H9 (cell line): Measurements from ENCODE around the gene PRPF8. TPM values are rescaled to one million over a fixed set of nuclear protein-coding genes. Genes with fewer than 3 reads are reported as not detected.

Experiments used
- DNase-seq: peaks from one replicate; pipeline ENCODE4 v3.0.0-alpha.2; 2017
- H2AFZ ChIP-seq: one replicate; pipeline ENCODE4 v1.6.1; 2013; ENCODE audit warnings: mild to moderate bottlenecking, low read length, control low read depth, moderate library complexity
- H2AK5ac ChIP-seq: 2 replicates; pipeline ENCODE4 v1.6.1; 2013; ENCODE audit warnings: low read length, control low read depth, mixed read lengths; ENCODE audit not compliant: insufficient read length
- H2BK120ac ChIP-seq: one replicate; pipeline ENCODE4 v1.6.1; 2013; ENCODE audit warnings: low read depth, mild to moderate bottlenecking, low read length, control low read depth, inconsistent platforms; ENCODE audit not compliant: poor library complexity, severe bottlenecking
- H2BK12ac ChIP-seq: 2 replicates; pipeline ENCODE4 v1.6.1; 2013; ENCODE audit warnings: low read length, control low read depth, mixed read lengths, low read depth; ENCODE audit not compliant: insufficient read length
- H2BK15ac ChIP-seq: 2 replicates; pipeline ENCODE4 v1.6.1; 2013; ENCODE audit warnings: low read depth, low read length, control low read depth
- H2BK20ac ChIP-seq: one replicate; pipeline ENCODE4 v1.6.1; 2013; ENCODE audit warnings: low read depth, mild to moderate bottlenecking, low read length, control low read depth, inconsistent platforms; ENCODE audit not compliant: poor library complexity, severe bottlenecking
- H2BK5ac ChIP-seq: 2 replicates; pipeline ENCODE4 v1.6.1; 2013; ENCODE audit warnings: low read length, control low read depth, mixed read lengths; ENCODE audit not compliant: insufficient read length
- H3K14ac ChIP-seq: 2 replicates; pipeline ENCODE4 v1.6.1; 2013; ENCODE audit warnings: low read length, control low read depth; ENCODE audit not compliant: insufficient read depth
- H3K18ac ChIP-seq: 2 replicates; pipeline ENCODE4 v1.6.1; 2013; ENCODE audit warnings: low read depth, mild to moderate bottlenecking, mixed read lengths, low read length, control low read depth; ENCODE audit not compliant: insufficient read length
- H3K23ac ChIP-seq: 2 replicates; pipeline ENCODE4 v1.6.1; 2013; ENCODE audit warnings: low read length, control low read depth, mixed read lengths, low read depth; ENCODE audit not compliant: insufficient read length
- H3K23me2 ChIP-seq: 2 replicates; pipeline ENCODE4 v1.6.1; 2013; ENCODE audit warnings: low read depth, mild to moderate bottlenecking, mixed read lengths, low read length, control low read depth; ENCODE audit not compliant: insufficient read length, poor library complexity, severe bottlenecking
- H3K27ac ChIP-seq: 2 replicates; pipeline ENCODE4 v1.5.1; 2013; ENCODE audit warnings: low read length, control low read depth, mixed read lengths, low read depth; ENCODE audit not compliant: insufficient read length
- H3K27me3 ChIP-seq: 2 replicates; pipeline ENCODE4 v1.6.1; 2013; ENCODE audit warnings: low read length, control low read depth, inconsistent platforms; ENCODE audit not compliant: insufficient read depth
- H3K4ac ChIP-seq: 2 replicates; pipeline ENCODE4 v1.6.1; 2013; ENCODE audit warnings: low read depth, mild to moderate bottlenecking, control low read depth, inconsistent platforms, low read length, moderate library complexity
- H3K4me1 ChIP-seq: 2 replicates; pipeline ENCODE4 v1.6.1; 2013; ENCODE audit warnings: low read length, control low read depth, inconsistent platforms; ENCODE audit not compliant: insufficient read depth
- H3K4me2 ChIP-seq: 2 replicates; pipeline ENCODE4 v1.6.1; 2013; ENCODE audit warnings: low read length, control low read depth, mixed read lengths; ENCODE audit not compliant: insufficient read length, insufficient read depth
- H3K56ac ChIP-seq: 2 replicates; pipeline ENCODE4 v1.6.1; 2013; ENCODE audit warnings: low read depth, mild to moderate bottlenecking, mixed read lengths, low read length, control low read depth; ENCODE audit not compliant: insufficient read length
- H3K79me1 ChIP-seq: 2 replicates; pipeline ENCODE4 v1.6.1; 2013; ENCODE audit warnings: low read depth, mild to moderate bottlenecking, moderate library complexity, low read length, control low read depth, inconsistent platforms; ENCODE audit not compliant: insufficient read depth, poor library complexity, severe bottlenecking
- H3K79me2 ChIP-seq: 2 replicates; pipeline ENCODE4 v1.6.1; 2013; ENCODE audit warnings: low read length, control low read depth, inconsistent platforms; ENCODE audit not compliant: insufficient read depth
- H3K9ac ChIP-seq: 2 replicates; pipeline ENCODE4 v1.6.1; 2013; ENCODE audit warnings: low read length, control low read depth, mixed read lengths; ENCODE audit not compliant: insufficient read length; ENCODE audit errors: extremely low read depth
- H3K9me3 ChIP-seq: one replicate; pipeline ENCODE4 v1.6.1; 2013; ENCODE audit warnings: low read depth, low read length, inconsistent platforms; ENCODE audit not compliant: control insufficient read depth
- H3T11ph ChIP-seq: one replicate; pipeline ENCODE4 v1.6.1; 2013; ENCODE audit warnings: mild to moderate bottlenecking, low read length, control low read depth, inconsistent platforms
- H4K20me1 ChIP-seq: one replicate; pipeline ENCODE4 v1.6.1; 2013; ENCODE audit not compliant: control insufficient read depth, insufficient read length, insufficient read depth
- H4K5ac ChIP-seq: 2 replicates; pipeline ENCODE4 v1.6.1; 2013; ENCODE audit warnings: low read depth, mild to moderate bottlenecking, mixed read lengths, low read length, control low read depth; ENCODE audit not compliant: insufficient read length
- H4K8ac ChIP-seq: replicated peaks from 2 replicates; pipeline ENCODE4 v1.6.1; 2013; ENCODE audit warnings: low read length, control low read depth, mixed read lengths, low read depth; ENCODE audit not compliant: insufficient read length
- H4K91ac ChIP-seq: 2 replicates; pipeline ENCODE4 v1.6.1; 2013; ENCODE audit warnings: low read depth, mild to moderate bottlenecking, moderate library complexity, mixed read lengths, low read length, control low read depth; ENCODE audit not compliant: insufficient read length
- H3K27ac Mint-ChIP-seq, 3 experiments: 2 replicates in 2 of 3; 3 replicates in 1 of 3; pipeline ENCODE4 v1.8.0; 2020 to 2021; ENCODE audit warnings: mixed read lengths in 3 of 3, mild to moderate bottlenecking in 1 of 3, moderate library complexity in 1 of 3
- H3K27me3 Mint-ChIP-seq: 2 replicates; pipeline ENCODE4 v1.8.0; 2021; ENCODE audit warnings: low read depth, mild to moderate bottlenecking, moderate library complexity, mixed read lengths
- H3K36me3 Mint-ChIP-seq, 3 experiments: 2 replicates in 2 of 3; 3 replicates in 1 of 3; pipeline ENCODE4 v1.8.0; 2020 to 2021; ENCODE audit warnings: low read depth in 3 of 3, mixed read lengths in 3 of 3; ENCODE audit not compliant: insufficient read depth in 1 of 3
- H3K4me1 Mint-ChIP-seq, 2 experiments: 2 replicates each; pipeline ENCODE4 v1.8.0; 2020; ENCODE audit warnings: mixed read lengths in 2 of 2
- H3K4me3 Mint-ChIP-seq, 2 experiments: 2 replicates in 1 of 2; 3 replicates in 1 of 2; pipeline ENCODE4 v1.8.0; 2020 to 2021; ENCODE audit warnings: mild to moderate bottlenecking in 2 of 2, mixed read lengths in 2 of 2, moderate library complexity in 1 of 2
- H3K9me3 Mint-ChIP-seq, 2 experiments: 2 replicates in 1 of 2; 3 replicates in 1 of 2; pipeline ENCODE4 v1.8.0; 2020; ENCODE audit warnings: mild to moderate bottlenecking in 2 of 2, mixed read lengths in 2 of 2, moderate library complexity in 1 of 2
- WGBS: extraction: QIAGEN DNeasy Blood & Tissue Kit; methylation state at CpG from one replicate; pipeline ENCODE4 v1.1.7; 2013; ENCODE audit warnings: missing lambda C conversion rate, low lambda C conversion rate, mixed read lengths; ENCODE audit not compliant: insufficient read length; ENCODE audit errors: extremely low coverage; 5-methylcytosine and 5-hydroxymethylcytosine counted together
- total RNA-seq: library from RNA; stranded (reverse); gene quantifications from 2 replicates; pipeline ENCODE4 v1.2.1, GENCODE V29; 2021
- TF ChIP-seq, protein P1 (sequence below): fragments of 200-600 bp; sonication (generic); conservative IDR thresholded peaks from 3 replicates; pipeline ENCODE4 v1.8.0; 2021; ENCODE audit warnings: antibody characterized with exemption, mild to moderate bottlenecking

Gene PRPF8
- total RNA-seq, 1 experiment from 2014 or later = 408 TPM

DNA sequence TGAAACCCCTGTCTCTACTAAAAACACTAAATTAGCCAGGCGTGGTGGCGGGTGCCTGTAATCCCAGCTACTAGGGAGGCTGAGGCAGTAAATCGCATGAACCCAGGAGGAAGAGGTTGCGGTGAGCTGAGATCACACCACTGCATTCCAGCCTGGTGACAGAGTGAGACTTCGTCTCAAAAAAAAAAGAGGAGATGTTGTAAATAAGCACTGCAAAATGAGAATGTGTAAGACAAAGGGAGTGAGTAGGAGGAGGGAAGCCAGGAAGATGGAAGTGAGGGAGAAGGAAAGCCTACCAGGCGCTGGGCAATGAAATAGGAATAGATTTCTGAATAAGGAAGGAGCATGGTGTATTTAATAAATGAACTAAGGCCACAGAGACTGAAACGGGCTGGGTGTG lies 8.7 kb upstream of the PRPF8 start:
- Histone ChIP-seq H4K20me1 (no peaks in the 10 kb centered on the region), H2AK5ac (no peak overlapping the region), H3T11ph (no peak overlapping the region), H2BK120ac (no peak overlapping the region), H3K9ac (no peak overlapping the region), H3K23me2 (no peaks in the 10 kb centered on the region), H3K9me3 (no peaks in the 10 kb centered on the region), H3K79me1 (no peaks in the 10 kb centered on the region), H3K79me2 (no peaks in the 10 kb centered on the region), H3K4ac (no peak overlapping the region), H3K23ac (no peak overlapping the region), H2BK20ac (no peak overlapping the region), H3K18ac (no peak overlapping the region), H3K27ac (no peak overlapping the region), H3K4me1 (no peaks in the 10 kb centered on the region), H4K5ac (no peak overlapping the region), H2AFZ (no peak overlapping the region), H3K27me3 (no peaks in the 10 kb centered on the region), H3K4me2 (no peak overlapping the region), H2BK12ac (no peak overlapping the region), H4K91ac (no peak overlapping the region), H3K56ac (no peak overlapping the region), H4K8ac (no peak overlapping the region), H2BK15ac (no peak overlapping the region), H3K14ac (no peak overlapping the region), H2BK5ac (no peak overlapping the region)
- peaks cover 2% of the 10 kb centered on the region for H3K27me3 Mint-ChIP-seq
- TF ChIP-seq, protein P1, sequence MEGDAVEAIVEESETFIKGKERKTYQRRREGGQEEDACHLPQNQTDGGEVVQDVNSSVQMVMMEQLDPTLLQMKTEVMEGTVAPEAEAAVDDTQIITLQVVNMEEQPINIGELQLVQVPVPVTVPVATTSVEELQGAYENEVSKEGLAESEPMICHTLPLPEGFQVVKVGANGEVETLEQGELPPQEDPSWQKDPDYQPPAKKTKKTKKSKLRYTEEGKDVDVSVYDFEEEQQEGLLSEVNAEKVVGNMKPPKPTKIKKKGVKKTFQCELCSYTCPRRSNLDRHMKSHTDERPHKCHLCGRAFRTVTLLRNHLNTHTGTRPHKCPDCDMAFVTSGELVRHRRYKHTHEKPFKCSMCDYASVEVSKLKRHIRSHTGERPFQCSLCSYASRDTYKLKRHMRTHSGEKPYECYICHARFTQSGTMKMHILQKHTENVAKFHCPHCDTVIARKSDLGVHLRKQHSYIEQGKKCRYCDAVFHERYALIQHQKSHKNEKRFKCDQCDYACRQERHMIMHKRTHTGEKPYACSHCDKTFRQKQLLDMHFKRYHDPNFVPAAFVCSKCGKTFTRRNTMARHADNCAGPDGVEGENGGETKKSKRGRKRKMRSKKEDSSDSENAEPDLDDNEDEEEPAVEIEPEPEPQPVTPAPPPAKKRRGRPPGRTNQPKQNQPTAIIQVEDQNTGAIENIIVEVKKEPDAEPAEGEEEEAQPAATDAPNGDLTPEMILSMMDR = no peak
- DNase-seq = no peak
- WGBS = no CpG with 5 or more reads among the region's 7 CpGs
- no peaks in the 10 kb centered on the region for H3K4me1 Mint-ChIP-seq
- peaks cover 22 to 28% of the 10 kb centered on the region in 2 experiments for H3K9me3 Mint-ChIP-seq
- H3K4me3 Mint-ChIP-seq = no peak overlapping the region; a peak in 1 of 5 replicates
- H3K36me3 Mint-ChIP-seq = peaks cover 4 to 9% (median 5%) of the 10 kb centered on the region in 3 experiments; a peak in 6 of 7 replicates
- no peak overlapping the region for H3K27ac Mint-ChIP-seq
